Stimulated activated CD8-positive, alpha-beta memory T cell treated with anti-CD3 and anti-CD28 coated beads, Interleukin-4, amount 100 ng/mL, for 4 hours (primary cell): ENCODE measurements around the gene KLRC4.
"Not testable (repeated sequence)": the region's sequence is repeated elsewhere in the genome, so short reads cannot be mapped to it uniquely, and the experiment has no call there.

Source experiments
- DNase-seq, 2 donors: peaks; one replicate each; pipeline ENCODE4 v3.0.0-alpha.2; 2020; ENCODE audit warnings: low read depth in 2 of 2, low spot score in 1 of 2

Gene KLRC4

GRCh38 chr12:10368206-10369171, 41.1 kb downstream of the KLRC4 start:
- DNase-seq, result no peak

GRCh38 chr12:10367714-10368113, 41.8 kb downstream of the KLRC4 start:
- DNase-seq, result not testable (repeated sequence)

- DNase-seq, result no peak
Measured at GRCh38 chr12:10366875-10367274, 42.7 kb downstream of the KLRC4 start.

DNA sequence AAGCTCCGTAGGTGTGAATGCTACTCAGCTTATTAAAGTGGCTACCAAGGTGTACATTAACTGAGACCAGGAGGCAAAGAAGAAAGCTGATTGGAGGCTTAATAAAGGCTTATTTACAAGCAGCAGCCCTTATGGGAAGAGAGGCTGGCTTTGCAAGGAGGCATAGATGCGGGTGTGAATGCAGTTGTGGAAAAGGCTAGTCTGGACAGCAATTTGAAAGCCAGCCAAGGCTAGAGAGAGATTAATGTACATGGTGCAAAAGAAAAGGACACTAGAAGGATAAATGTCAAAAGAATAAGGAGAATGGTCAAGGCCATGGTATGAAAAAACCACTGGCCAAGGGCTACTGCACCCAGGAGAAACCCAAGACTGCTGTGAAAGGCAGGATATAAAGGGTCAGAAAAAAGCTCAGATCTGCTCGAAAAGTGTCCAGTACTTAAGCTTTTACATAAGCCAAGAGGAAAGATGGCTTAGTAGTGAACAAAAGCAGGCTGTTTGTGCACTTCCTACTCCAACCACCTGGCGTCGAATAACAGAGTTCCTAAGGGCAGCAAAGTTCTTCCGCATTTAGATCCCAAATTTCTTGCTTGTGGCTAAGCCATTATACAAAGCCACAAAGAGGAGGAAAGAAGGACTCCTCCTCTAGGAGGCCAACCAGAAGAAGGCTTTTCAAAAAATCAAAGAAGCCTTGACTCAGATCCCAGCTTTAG, 43.7 kb downstream of the KLRC4 start:
- no peak for DNase-seq

DNA sequence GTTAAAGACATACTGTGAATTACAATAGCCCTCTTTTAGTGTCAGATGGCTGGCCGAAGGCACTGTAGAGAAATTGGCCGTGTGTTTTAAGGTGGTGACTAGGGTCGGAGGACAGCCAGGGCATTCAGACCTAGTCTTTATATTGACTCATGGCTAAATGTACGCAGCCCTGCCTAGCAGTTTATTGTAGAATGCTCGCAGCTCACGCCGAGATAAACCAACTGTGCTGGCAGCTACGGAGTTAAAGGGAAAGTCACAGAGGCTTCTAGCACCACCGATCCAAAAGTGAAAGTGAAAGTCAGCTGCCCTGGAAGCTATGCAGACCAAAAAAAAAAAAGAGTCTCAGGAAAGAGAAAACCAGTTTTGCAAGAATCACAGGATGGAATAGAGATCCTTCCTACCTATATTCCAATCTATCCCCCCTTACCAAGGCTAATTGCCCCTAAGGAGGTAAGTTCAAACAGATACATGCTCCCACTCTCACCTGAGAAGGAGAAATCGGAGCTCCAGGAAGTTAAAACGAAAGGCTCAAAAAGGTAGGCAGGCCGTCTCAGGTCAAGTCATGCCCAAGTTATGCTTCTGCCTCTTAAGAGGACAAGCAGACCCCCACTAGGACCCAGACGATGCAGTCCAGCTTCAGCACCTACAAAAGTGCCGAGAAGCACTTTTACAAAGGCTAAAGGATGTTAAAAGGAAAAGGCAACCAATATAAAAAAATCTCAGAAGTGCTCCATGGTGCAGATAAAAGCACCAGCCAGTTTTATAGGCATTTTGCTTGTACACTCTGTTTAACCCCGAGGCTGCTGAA, 44.5 kb downstream of the KLRC4 start:
- no peak for DNase-seq

DNA sequence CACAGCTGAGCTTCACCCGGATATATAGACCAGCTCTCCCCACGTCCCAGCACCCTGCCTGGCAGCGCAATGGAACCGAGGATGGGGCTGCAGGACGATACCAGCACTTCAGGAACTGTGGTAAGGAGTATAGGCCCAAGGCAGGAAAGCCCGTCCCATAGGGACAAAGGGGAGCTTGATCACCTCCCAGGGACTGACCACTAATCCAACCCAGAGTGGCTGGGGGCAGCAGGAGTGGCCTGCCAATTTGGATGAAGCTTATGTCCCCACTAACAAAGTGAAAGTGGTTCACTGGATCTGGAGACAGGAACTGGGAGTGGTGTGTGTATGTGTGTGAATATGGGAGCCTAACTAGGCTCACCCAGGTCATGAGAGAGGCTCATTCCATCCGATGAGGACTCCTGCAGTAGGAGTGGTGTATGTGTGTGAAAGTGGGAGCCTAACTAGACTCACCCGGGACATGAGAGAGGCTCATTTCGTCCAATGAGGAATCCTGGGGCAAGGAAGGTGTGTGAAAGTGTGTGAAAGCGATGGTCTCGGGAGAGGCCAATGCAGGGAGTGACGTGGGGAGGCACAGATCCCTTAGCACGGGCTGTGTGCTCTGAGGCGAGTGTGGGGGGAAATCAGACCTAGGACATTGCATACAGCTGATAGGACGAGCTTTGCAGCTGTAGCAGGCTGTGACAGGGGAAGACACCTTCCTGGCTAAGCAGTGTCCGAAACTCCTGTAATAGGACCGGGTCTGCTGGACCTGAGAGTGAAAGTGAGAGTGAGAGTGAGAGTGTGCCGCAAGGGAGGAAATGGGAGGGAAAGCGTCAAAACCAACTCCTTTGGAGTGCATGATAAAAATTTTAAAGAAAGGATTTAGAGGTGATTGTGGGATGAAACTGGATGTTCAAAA, 45.4 kb downstream of the KLRC4 start:
- no peak for DNase-seq

- no peak for DNase-seq
Measured at GRCh38 chr12:10363658-10363913, 46.0 kb downstream of the KLRC4 start.

DNA sequence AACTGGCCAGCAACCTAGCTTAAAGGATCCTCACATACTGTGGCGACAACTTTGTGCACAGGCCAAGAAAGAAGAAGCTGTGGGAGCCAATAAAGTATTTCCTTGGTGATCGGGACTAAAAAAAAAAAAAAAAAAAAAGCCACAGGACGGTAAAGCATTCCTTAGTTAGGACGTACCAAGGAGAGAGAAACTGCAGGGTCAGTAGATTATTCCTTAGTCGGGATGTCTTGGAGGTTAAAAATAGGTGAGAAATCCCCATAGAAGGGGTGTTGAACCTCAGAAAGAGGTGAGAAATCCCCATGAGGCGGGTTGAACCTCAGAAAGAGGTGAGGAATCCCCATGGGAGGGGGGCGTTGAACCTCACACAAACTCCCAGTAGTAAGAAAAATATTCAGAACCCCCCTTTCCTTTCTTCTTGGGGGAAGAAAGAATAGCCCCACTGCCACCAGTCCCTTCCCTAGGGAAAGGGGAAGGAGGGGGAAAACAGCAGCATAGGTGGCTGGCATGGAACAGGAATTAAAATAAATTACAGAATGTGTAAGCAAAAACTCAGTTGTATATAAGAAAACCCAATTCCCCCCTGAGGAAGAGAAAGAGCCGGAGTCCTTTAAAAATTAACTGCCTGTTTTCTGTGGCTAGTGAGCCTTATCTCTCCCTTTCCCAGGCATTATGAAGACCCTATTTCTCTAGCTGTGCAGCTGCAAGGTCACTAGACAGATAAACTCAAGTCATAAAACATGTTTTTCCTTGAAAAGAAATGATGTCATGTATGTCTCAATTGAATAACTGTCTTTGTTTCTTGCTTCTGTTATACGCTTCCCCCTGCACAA, 46.5 kb downstream of the KLRC4 start:
- no peak for DNase-seq

DNA sequence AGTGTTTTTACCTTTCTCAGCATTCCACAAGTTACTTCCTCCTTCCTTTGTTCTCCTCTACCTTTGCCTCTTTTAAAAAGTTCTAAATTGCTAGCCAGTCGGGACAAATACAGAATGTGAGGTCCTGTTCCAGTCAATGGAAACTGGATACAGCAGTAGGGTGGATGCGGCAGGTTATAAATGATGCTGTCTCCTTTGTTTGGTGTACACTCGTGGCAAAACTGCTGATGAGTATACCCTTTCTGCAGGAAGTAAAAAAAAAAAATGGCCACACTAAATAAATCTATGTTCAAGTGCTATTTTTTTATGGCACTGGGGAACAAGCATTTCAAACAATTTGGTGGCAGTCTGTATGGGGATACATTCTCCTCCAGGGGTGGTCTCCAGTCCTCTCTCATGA, 47.2 kb downstream of the KLRC4 start:
- DNase-seq, result no peak

DNA sequence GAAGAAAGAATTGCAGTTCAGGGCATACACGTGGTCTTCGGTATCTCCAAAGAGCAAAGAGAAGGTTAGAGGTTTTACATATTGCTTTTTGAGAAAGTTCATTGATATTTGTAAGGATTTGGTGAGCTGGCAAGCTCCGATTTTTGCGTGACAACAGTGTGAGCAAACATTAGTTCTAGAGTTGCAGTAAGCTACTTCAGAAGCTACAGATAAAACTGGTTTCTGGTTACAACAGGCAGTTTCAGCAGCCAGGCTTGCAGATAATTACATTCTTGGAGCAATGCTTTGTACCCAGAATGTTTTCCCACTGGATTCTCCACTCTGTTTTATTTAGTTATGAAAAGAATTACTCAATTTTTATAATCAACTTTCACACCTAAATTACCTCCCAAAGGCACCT, 47.9 kb downstream of the KLRC4 start:
- DNase-seq, result no peak

DNA sequence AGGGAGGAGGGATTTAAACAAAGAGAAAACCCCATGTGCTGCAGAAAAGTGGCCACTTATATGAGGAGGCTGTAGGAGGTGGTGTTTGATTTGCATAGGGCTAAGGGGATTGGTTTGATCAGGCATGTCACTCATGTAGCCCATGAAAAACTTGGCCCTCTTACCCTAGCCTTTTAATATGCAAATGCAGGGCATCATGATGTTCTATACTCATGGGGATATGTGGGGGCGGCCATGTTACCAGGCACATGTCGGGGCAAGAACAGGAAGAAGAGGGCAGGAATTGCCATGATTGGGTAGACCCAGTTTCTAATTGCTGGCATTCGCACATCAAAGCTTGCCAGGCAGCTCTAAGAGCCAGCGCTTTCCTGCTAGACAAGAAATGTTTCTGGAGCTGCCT, 48.5 kb downstream of the KLRC4 start:
- DNase-seq, result no peak

GRCh38 chr12:10358969-10359368, 50.6 kb downstream of the KLRC4 start:
- DNase-seq, result no peak

DNA sequence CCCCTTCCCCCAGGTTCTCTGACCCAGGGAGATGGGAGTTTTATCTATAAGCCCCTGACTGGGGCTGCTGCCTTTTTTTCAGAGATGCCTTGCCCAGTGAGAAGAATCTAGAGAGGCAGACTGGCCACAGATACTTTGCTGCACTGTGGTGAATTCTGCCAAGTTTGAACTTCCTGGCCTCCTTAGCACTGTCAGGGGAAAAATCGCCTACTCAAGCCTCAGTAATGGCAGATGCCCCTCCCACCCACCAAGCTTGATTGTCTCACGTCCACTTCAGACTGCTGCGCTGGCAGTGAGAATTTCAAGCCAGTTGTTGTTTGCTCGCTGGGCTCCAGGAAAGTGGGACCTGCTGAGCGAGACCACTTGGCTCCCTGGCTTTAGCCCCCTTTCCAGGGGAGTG, 51.4 kb downstream of the KLRC4 start:
- no peak for DNase-seq
